Adrenal gland (tissue), 12 donors: ENCODE measurements around the gene GPATCH8. TPM values are rescaled to one million over a fixed set of nuclear protein-coding genes. Genes with fewer than 3 reads are reported as not detected.
"Not testable (repeated sequence)": the region's sequence is repeated elsewhere in the genome, so short reads cannot be mapped to it uniquely, and the experiment has no call there.

Source experiments
- DNase-seq, 7 donors: peaks; one replicate each; pipeline ENCODE4 v3.0.0-alpha.2; 2019 to 2020
- H3K27ac ChIP-seq, 5 donors: fragments of 200-600 bp; sonication (generic) in 4 of 5; 1 replicate in 3 of 5; 2 replicates in 2 of 5; pipeline versions ENCODE4 v1.5.1 to v1.8.0; 2016 to 2020; ENCODE audit warnings: mild to moderate bottlenecking in 1 of 5
- H3K27me3 ChIP-seq: fragments of 200-600 bp; 2 replicates; pipeline ENCODE4 v1.8.0; 2021
- H3K36me3 ChIP-seq, 2 donors: fragments of 200-600 bp; replicated peaks in 1 of 2; 1 replicate in 1 of 2; 2 replicates in 1 of 2; pipeline versions ENCODE4 v1.5.1 to v1.8.0; 2018 to 2022
- H3K4me1 ChIP-seq, 2 donors: fragments of 200-600 bp; replicated peaks in 1 of 2; 1 replicate in 1 of 2; 2 replicates in 1 of 2; pipeline versions ENCODE4 v1.5.1 to v1.8.0; 2018 to 2021
- H3K4me3 ChIP-seq, 4 donors: fragments of 200-600 bp; sonication (generic) in 3 of 4; one replicate each; pipeline ENCODE4 v1.5.1; 2016 to 2018
- H3K9me3 ChIP-seq, 3 donors: fragments of 200-600 bp; sonication (generic) in 1 of 3; replicated peaks in 1 of 3; 1 replicate in 2 of 3; 2 replicates in 1 of 3; pipeline versions ENCODE4 v1.5.1 to v1.8.0; 2016 to 2021
- POLR2A ChIP-seq, 2 donors: fragments of 450-650 bp; IDR thresholded peaks; one replicate each; pipeline ENCODE4 v1.6.1; 2017; ENCODE audit warnings: antibody characterized with exemption in 2 of 2, mild to moderate bottlenecking in 2 of 2, moderate library complexity in 1 of 2
- WGBS, 4 donors: extraction: QIAGEN DNeasy Blood & Tissue Kit in 2 of 4; methylation state at CpG; one replicate each; pipeline versions ENCODE4 v1.1.5 to v1.1.7; 2013 to 2017; 5-methylcytosine and 5-hydroxymethylcytosine counted together
- intact Hi-C, 2 donors: fragments of 100-400 bp; cut with DNase I; formaldehyde crosslinking; loops; one replicate each; pipeline versions ENCODE4 v1.14.1 to v1.15.0; 2022 to 2023
- polyA plus RNA-seq, 3 donors: library from polyadenylated mRNA; stranded (reverse); fragments of 200-250 nt in 2 of 3; fragments of 350-450 nt in 1 of 3; fragmentation: Illumina TruSeq in 1 of 3; extraction: RNeasy Lipid Tissue Mini Kit (QIAGEN cat#74804) in 1 of 3; gene quantifications; one replicate each; pipeline ENCODE4 v1.2.3, GENCODE V29; 2013 to 2014
- total RNA-seq, 9 donors: library from RNA; depleted of rRNA in 4 of 9; stranded (reverse); fragments of >200 nt in 4 of 9; fragments of 120-200 nt in 1 of 9; fragmentation: NEBNext Ultra II Directional in 1 of 9; extraction: Animal tissue kit (Norgen Biotek cat#: 25700) in 1 of 9; gene quantifications; one replicate each; pipeline versions ENCODE4 v1.1.0 to v1.2.4, GENCODE V29; 2013 to 2023
- TF ChIP-seq, protein P1 (sequence below), 6 experiments: fragments of 450-650 bp in 4 of 6; fragments of 200-600 bp in 2 of 6; sonication (generic) in 1 of 6; IDR thresholded peaks; 1 replicate in 5 of 6; 2 replicates in 1 of 6; pipeline versions ENCODE4 v1.5.1 to v1.8.0; 2016 to 2021; ENCODE audit warnings: antibody characterized with exemption in 6 of 6, mild to moderate bottlenecking in 2 of 6, moderate library complexity in 1 of 6
- donor health status: healthy with polysubstance abuse.
- donor health status: Bipolar disorder and iron deficiency.
- donor health status: DM: yes; HTN: yes; CAD: no.
- donor health status: DM: no; HTN: no; CAD: no.
- donor health status: DM: no; HTN: no; CAD: no.
- donor health status: DM: yes; HTN: yes; CAD: no.

The GPATCH8 gene
- total and polyA plus RNA-seq, 12 donors, result 7.2 to 33.6 (median 28.8) TPM

DNA sequence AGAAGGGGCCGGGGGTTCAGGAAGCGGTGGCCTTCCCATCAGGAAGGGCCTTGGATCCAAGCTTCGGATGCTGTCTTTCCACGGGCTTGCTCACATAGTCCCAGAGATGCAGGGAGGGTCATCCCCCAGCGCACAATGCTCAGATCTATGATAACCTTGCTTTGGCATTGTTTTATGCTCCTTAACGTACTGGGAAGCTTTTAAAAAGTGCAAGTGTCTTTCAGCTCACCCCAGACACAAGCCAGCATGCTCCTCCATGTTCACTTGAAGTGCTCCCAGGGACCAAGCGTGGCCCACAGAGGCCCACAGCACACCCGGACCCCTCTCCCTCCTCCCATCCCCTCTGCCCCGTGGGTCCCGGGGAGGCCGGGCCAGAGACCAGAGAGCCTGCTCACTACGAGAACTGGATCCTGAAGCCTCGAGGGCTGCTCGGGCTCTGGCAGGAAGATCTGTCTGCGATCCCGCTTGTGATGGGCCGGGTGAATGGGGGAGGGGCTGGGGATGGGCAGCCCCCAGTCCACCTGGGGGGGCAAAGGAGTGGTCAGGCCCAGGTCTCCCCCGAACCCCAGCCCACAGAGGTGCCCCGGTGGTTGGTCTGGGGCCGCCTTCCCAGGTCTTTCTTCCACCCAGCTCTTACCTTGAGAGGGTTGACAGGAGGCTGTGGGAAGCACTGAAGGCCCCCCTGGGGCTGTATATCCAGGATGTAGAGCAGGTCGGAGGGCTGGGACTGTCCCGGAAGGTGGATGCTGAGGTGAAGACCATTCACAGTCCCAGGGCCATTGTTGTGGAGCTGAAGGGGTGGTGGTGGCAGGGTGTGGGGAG, 127.8 kb downstream of the GPATCH8 start:
- Histone ChIP-seq H3K4me1 (no peaks in the 10 kb centered on the region), H3K36me3 (no peaks in the 10 kb centered on the region), H3K4me3 (no peak overlapping the region), H3K27me3 (no peaks in the 10 kb centered on the region), H3K27ac (no peak overlapping the region), H3K9me3 (no peaks in the 10 kb centered on the region)
- WGBS, 4 donors, result 34 to 47% (median 46%) methylated on average over 7 to 22 of the region's 22 CpGs
- TF ChIP-seq, protein P1, sequence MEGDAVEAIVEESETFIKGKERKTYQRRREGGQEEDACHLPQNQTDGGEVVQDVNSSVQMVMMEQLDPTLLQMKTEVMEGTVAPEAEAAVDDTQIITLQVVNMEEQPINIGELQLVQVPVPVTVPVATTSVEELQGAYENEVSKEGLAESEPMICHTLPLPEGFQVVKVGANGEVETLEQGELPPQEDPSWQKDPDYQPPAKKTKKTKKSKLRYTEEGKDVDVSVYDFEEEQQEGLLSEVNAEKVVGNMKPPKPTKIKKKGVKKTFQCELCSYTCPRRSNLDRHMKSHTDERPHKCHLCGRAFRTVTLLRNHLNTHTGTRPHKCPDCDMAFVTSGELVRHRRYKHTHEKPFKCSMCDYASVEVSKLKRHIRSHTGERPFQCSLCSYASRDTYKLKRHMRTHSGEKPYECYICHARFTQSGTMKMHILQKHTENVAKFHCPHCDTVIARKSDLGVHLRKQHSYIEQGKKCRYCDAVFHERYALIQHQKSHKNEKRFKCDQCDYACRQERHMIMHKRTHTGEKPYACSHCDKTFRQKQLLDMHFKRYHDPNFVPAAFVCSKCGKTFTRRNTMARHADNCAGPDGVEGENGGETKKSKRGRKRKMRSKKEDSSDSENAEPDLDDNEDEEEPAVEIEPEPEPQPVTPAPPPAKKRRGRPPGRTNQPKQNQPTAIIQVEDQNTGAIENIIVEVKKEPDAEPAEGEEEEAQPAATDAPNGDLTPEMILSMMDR (IDR thresholded peaks at IDR 0.05), result no peak
- no peak for TF ChIP-seq POLR2A (IDR thresholded peaks at IDR 0.05)
- intact Hi-C loops, result no loop called here
- DNase-seq, result no peak

DNA sequence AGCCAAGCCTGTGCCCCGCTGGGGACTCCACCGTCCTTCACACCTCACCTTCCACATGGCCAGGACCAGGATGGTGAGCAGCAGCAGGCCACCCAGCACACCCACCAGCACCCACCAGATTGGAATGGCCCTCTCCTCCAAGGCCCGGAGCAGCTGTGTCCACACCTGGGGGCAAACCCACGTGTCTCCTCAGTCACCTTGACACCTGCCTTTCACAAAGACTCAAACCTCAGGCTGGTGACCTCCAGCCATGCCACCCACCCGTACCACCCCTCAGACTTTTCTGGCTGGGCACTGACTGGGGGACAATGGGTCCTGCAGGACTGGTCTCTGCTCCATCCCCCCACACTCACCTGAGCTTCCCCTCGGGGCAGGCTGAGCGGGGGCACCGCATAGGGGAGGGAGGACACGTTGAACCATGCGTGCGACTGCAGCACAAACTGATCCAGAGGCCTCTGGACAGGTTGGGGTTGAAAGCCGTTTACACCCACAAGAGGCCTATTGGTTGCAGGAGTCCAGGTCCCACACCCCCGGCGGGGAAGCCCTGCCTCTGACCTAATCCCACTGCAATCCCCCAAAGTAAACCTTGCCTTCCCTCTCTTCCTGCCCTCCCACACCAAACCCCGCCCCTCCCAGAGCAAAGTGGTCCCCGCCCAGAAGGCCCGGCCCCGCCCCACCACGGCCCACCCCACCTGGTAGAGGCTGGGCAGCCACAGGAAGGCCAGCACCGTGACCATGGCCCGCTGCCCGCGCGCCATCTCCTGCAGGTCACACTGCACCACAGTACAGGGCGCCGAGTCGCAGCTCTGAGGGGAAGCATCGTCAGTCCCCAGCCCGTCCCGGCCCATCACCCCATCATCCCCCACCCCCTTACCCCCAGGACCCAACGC, 128.7 kb downstream of the GPATCH8 start:
- no peaks in the 10 kb centered on the region for H3K4me1 ChIP-seq
- no peak for DNase-seq
- H3K4me3 ChIP-seq, result no peak overlapping the region
- no peaks in the 10 kb centered on the region for H3K27me3 ChIP-seq
- no peaks in the 10 kb centered on the region for H3K36me3 ChIP-seq
- H3K9me3 ChIP-seq, result no peaks in the 10 kb centered on the region
- TF ChIP-seq POLR2A (IDR thresholded peaks at IDR 0.05), result no peak
- TF ChIP-seq, protein P1 (IDR thresholded peaks at IDR 0.05), result no peak
- H3K27ac ChIP-seq, result no peak overlapping the region
- WGBS, 4 donors, result 47 to 72% (median 61%) methylated on average over 1 to 31 of the region's 31 CpGs
- intact Hi-C loops, result no loop called here

DNA sequence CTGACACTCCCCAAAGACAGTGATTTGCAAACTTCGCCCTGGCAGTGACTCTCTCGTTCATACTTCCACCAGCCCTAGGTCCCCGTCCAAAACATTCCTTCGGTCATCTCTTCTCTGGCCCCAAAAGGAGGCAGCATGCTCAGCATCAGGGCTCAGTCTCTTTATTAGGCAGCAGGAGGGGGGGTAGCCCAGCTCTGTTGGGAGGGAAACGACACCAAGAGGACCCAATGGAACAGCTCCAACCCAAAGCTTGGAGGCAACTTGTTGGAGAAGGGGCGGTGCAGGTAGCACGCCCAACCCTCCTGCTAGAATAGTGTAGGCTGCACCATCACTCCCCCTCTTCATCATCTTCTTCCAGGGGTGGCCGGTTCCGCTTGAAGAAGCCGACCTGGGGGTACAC, 131.2 kb downstream of the GPATCH8 start:
- Histone ChIP-seq H3K36me3 (no peaks in the 10 kb centered on the region), H3K27me3 (no peaks in the 10 kb centered on the region), H3K9me3 (no peaks in the 10 kb centered on the region), H3K4me3 (no peak overlapping the region), H3K27ac (no peak overlapping the region), H3K4me1 (no peaks in the 10 kb centered on the region)
- no peak for DNase-seq
- WGBS, 4 donors, result 65 to 77% (median 73%) methylated on average over 10 of the region's 10 CpGs
- no peak for TF ChIP-seq POLR2A (IDR thresholded peaks at IDR 0.05)
- TF ChIP-seq, protein P1 (IDR thresholded peaks at IDR 0.05), result no peak
- intact Hi-C loops, result no loop called here

DNA sequence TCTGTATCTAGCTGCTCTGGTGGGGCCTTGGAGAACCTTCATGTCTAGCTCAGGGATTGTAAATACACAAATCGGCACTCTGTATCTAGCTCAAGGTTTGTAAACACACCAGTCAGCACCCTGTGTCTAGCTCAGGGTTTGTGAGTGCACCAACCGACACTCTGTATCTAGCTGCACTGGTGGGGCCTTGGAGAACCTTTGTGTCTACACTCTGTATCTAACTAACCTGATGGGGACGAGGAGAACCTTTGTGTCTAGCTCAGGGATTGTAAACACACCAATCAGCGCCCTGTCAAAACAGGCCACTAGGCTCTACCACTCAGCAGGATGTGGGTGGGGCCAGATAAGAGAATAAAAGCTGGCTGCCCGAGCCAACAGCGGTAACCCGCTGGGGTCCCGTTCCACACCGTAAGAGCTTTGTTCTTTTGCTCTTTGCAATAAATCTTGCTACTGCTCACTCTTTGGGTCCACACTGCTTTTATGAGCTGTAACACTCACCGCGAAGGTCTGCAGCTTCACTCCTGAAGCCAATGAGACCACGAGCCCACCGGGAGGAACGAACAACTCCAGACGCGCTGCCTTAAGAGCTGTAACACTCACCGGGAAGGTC, 133.7 kb downstream of the GPATCH8 start:
- H3K9me3 ChIP-seq, DNase-seq, H3K4me3 ChIP-seq, H3K36me3 ChIP-seq, intact Hi-C loops, H3K27me3 ChIP-seq, H3K27ac ChIP-seq, H3K4me1 ChIP-seq: not testable (repeated sequence)
- 39 to 70% (median 57%) methylated on average over 12 to 17 of the region's 17 CpGs for WGBS, 4 donors

DNA sequence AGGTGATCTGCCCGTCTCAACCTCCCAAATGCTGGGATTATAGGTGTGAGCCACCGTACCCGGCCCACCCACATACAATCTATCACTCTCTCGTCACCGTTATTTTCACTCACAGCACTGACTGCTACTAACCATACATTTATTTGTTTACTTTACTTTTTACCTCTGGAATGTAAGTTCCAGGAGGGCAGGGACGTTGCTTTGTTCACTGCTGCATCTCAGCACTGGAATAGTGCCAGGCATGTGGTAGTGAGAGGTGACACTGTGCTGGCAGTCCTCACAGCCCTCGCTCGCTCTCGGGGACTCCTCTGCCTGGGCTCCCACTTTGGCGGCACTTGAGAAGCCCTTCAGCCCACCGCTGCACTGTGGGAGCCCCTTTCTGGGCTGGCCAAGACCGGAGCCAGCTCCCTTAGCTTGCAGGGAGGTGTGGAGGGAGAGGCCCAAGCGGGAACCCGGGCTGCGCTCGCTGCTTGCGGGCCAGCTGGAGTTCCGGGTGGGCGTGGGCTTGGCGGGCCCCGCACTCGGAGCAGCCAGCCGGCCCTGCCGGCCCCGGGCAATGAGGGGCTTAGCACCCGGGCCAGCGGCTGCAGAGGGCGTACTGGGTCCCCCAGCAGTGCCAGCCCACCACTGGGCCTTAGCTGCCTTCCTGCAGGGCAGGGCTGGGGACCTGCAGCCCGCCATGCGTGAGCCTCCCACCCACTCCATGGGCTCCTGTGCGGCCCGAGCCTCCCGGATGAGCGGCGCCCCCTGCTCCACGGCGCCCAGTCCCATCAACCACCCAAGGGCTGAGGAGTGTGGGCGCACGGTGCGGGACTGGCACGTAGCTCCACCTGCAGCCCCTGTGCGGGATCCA, 134.6 kb downstream of the GPATCH8 start:
- not testable (repeated sequence) for H3K4me3 ChIP-seq, H3K4me1 ChIP-seq

More for the DNA sequence above, 134.6 kb downstream of the GPATCH8 start:
- intact Hi-C loops, H3K27ac ChIP-seq, H3K27me3 ChIP-seq, H3K9me3 ChIP-seq, H3K36me3 ChIP-seq, DNase-seq: not testable (repeated sequence)
- 82 to 92% (median 85%) methylated on average over 10 to 42 of the region's 42 CpGs for WGBS, 4 donors
